A549 (cell line): ENCODE data around the gene GPC1.

Source experiments
- EHMT2 ChIP-seq: fragments of 200-600 bp; sonication (generic); IDR thresholded peaks from 2 replicates; pipeline ENCODE4 v1.6.1; 2016; ENCODE audit warnings: antibody characterized with exemption, low read depth, mild to moderate bottlenecking, moderate library complexity
- MAFK ChIP-seq: fragments of 450-650 bp; IDR thresholded peaks from 2 replicates; pipeline ENCODE4 v1.6.1; 2014; ENCODE audit not compliant: partially characterized antibody
- POLR2AphosphoS2 ChIP-seq: conservative IDR thresholded peaks from 2 replicates; pipeline ENCODE4 v1.6.1; 2012; ENCODE audit warnings: low read length, improper control_type of control experiment, inconsistent platforms
- SMC3 ChIP-seq: fragments of >200 bp; sonication (Bioruptor Twin); formaldehyde crosslinking; IDR thresholded peaks from 3 replicates; pipeline ENCODE4 v1.6.1; 2018; ENCODE audit warnings: inconsistent platforms
- TF ChIP-seq, protein P1 (sequence below): fragments of >200 bp; sonication (Bioruptor Twin); formaldehyde crosslinking; IDR thresholded peaks from 3 replicates; pipeline ENCODE4 v1.5.1; 2016
- TF ChIP-seq, protein P2 (sequence below): fragments of 150-350 bp; IDR thresholded peaks from 2 replicates; pipeline ENCODE4 v1.6.1; 2014; ENCODE audit warnings: low read depth, mild to moderate bottlenecking, low read length

DNA sequence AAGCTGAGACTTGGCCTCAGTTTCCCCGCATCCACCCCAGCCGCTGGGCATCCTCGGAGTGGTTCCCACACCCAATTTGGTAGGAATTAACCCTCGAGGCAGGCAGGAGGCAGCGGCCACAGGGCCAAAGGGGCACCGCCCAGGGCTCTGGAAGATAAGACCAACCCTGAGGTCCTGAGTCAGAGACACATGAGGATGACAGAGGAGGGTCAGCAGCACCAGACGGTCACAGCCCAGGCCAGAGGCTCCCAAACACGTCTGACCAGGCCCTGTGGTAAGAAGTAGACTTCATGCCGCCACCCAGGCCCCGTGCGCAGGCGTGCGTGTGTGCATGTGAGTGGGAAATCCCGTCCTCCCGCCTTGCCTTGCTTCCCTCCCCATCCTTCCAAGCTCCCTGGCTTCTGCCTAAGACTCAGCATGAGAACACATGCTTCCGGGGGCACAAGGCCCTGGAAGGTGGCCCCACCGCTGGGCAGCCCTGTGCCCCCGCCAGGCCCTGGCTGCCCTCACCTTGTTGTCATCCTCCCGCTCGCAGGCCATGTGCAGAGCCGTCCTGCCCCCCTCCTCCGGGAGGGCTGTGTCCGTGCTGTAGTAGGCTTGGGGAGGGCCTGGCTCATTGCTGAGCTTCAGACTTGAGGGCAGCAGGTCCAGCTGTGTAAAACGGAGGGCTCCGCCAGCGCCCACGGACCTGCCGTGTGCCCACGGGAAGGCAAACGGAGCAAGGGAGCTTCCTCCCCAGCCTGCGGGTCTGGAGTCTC is 76.1 kb downstream of the GPC1 start:
- TF ChIP-seq POLR2AphosphoS2 (no peak), EHMT2 (no peak), SMC3 (no peak), MAFK (no peak)
- TF ChIP-seq, protein P1, sequence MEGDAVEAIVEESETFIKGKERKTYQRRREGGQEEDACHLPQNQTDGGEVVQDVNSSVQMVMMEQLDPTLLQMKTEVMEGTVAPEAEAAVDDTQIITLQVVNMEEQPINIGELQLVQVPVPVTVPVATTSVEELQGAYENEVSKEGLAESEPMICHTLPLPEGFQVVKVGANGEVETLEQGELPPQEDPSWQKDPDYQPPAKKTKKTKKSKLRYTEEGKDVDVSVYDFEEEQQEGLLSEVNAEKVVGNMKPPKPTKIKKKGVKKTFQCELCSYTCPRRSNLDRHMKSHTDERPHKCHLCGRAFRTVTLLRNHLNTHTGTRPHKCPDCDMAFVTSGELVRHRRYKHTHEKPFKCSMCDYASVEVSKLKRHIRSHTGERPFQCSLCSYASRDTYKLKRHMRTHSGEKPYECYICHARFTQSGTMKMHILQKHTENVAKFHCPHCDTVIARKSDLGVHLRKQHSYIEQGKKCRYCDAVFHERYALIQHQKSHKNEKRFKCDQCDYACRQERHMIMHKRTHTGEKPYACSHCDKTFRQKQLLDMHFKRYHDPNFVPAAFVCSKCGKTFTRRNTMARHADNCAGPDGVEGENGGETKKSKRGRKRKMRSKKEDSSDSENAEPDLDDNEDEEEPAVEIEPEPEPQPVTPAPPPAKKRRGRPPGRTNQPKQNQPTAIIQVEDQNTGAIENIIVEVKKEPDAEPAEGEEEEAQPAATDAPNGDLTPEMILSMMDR: no peak
- TF ChIP-seq, protein P2, sequence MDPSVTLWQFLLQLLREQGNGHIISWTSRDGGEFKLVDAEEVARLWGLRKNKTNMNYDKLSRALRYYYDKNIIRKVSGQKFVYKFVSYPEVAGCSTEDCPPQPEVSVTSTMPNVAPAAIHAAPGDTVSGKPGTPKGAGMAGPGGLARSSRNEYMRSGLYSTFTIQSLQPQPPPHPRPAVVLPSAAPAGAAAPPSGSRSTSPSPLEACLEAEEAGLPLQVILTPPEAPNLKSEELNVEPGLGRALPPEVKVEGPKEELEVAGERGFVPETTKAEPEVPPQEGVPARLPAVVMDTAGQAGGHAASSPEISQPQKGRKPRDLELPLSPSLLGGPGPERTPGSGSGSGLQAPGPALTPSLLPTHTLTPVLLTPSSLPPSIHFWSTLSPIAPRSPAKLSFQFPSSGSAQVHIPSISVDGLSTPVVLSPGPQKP: no peak
